Measurements from ENCODE around the gene SLC1A4.
A peak's percentile ranks its signal among the peaks of the same experiment; 100 is the strongest.
"Not testable (repeated sequence)": the region's sequence is repeated elsewhere in the genome, so short reads cannot be mapped to it uniquely, and the experiment has no call there.

Gene SLC1A4

DNA sequence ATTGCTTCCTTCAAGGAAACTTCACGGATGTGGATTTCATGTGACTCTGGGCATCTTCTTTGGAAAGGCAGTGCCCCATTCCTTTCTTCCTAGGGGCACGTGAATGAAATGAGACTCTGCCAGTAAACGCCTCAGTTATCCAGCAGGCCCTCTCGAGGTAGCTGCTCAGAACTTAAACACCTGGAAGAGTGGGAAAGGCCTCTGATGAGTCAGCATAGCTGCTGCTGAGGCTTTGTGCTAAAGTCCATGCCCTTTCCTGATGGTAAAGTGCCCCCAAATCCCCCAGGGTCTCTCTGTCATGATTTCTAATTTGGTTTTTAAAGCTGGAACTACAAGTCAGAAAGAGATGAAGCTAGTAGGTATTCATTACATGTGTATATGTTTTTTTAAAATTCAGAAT is 3.8 kb downstream of the SLC1A4 start:
- DNase-seq, result no peak

GRCh38 chr2:64995041-64995440 is 5.8 kb downstream of the SLC1A4 start:
- no peak for DNase-seq

GRCh38 chr2:64996871-64997307 is 7.7 kb downstream of the SLC1A4 start:
- peak in 1 of 14 donors; percentile 39 for DNase-seq

DNA sequence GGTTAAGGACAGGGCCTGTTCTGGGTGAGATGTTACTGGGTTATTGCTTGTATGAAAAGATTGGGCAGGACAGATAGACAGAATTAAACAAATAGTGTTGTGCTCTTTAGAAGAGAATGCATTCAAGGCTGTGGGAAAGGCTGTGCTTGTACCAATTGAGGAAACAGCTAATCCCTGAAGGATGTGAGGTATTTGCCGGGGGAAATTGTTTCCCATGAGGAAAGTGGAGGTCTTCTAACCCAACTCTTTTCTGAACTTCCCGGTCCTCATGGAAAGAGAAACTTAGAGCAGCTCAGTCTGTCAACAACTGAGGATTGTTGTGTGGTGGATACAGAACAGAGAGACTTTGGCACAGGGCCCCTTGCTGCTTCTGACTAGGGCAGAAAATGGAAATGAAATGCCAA is 9.5 kb downstream of the SLC1A4 start:
- peak in 1 of 14 donors; percentile 33 for DNase-seq

DNA sequence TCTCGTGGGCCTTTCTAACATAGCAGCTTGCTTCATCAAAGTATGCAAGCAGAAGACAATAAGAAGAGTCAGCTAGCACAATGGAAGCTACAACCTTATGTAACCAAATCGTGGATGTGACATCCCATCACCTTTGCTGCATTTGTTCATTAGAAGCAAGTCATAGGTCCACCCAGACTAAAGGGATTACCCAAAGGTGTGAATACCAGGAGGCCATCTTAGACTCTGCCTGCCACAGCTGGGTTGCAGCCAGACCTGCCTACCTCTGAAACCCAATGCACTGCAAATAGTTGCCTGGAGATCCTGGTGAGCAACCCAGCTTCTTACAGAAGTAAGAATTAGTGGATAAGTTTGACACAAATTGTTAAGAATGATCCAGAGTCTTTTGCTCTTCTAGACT is 10.6 kb downstream of the SLC1A4 start:
- no peak for DNase-seq

GRCh38 chr2:65000644-65001043 is 11.4 kb downstream of the SLC1A4 start:
- DNase-seq, result no peak

- DNase-seq, result no peak
Observed at GRCh38 chr2:65003037-65003436, 13.8 kb downstream of the SLC1A4 start.

DNA sequence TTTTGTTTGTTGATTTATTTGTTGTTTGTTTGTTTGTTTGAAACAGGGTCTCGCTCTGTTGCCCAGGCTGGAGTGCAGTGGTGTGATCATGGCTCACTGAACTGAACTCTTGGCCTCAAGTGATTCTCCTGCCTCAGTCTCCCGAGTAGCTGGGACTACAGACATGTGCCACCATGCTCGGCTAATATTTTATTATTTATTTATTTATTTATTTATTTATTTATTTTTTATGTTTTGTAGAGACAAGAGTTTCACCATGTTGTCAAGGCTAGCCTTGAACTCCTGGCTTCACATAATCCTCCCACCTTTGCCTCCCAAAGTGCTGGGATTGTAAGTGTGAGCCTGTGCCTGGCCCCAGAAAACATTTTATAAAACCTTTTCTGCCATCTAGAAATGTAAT is 15.0 kb downstream of the SLC1A4 start:
- DNase-seq, result not testable (repeated sequence)

DNA sequence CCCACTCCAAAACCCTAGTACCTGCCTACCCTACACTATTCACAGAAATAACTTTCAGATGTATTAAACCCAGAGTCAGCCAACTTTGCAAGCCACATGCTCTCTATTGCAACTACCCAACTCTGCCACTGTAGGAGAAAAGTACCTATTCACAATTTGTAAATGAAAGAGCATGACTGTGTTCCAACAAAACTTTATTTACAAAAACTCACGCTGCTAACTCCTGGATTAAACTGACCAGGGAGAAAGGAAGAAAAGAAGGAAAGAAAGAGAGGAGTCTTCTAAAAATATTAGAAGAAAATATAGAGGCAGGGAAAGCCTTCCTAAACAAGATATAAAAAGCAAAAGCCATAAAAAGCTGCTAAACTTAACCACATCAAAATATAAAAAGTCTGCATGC is 24.6 kb downstream of the SLC1A4 start:
- DNase-seq, result no peak

DNA sequence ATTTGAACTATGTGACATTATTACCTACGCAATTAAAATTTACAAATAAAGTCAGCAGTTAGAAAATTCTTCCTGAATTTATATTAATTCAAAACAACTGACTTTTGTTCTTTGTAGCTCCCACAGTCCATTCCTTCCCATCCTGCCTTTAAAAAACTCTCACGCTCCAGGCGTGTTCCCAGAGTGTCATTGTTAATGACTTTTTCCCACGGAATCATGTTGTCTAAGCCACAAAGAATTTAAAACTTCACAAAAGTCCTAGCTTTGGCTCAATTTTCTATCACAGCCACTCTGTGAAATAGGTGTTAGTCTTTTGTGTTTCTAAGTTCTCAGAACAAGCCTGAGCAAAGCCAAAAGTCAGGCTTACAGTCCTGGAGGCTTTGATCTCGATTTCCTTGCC is 26.5 kb downstream of the SLC1A4 start:
- no peak for DNase-seq

GRCh38 chr2:65016789-65017188 is 27.6 kb downstream of the SLC1A4 start:
- DNase-seq, result no peak

DNA sequence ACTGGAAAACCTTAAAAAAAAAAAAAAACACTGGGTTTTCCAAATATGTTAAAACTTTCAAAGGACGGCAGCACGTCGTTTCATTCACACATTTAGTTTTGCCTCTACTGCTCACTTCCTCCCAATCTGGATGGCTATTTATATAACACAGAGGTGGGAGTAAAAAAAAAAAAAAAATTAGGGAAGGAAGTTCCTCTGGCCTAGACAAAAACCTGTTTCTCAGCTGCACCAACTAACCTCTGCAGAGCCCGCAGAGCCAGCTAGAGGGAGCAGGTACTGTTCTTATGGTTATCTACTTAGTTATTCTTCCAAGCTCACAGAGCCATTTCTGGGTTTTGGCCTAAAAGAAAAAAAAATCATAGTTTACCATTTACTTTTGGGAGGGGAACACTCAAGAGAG is 28.1 kb downstream of the SLC1A4 start:
- DNase-seq, result no peak

DNA sequence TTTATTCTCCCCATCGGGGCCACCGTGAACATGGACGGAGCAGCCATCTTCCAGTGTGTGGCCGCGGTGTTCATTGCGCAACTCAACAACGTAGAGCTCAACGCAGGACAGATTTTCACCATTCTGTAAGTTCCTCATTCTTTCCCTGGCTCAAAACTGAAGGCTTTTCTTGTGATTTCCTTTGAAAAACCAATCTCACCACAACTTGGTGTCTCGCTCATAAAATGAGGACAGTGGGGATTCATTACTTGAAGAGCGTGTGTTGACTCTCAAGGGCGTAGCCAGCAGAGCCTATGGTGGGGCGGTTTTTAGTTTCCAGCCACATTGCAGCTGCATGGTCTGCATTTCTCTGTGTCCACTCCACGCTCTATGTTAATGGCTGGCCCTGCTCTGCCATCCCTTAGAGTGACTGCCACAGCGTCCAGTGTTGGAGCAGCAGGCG is 29.0 kb downstream of the SLC1A4 start:
- peak in 2 of 14 donors; percentile 9 to 14 for DNase-seq

GRCh38 chr2:65019010-65019409 is 29.8 kb downstream of the SLC1A4 start:
- no peak for DNase-seq

DNA sequence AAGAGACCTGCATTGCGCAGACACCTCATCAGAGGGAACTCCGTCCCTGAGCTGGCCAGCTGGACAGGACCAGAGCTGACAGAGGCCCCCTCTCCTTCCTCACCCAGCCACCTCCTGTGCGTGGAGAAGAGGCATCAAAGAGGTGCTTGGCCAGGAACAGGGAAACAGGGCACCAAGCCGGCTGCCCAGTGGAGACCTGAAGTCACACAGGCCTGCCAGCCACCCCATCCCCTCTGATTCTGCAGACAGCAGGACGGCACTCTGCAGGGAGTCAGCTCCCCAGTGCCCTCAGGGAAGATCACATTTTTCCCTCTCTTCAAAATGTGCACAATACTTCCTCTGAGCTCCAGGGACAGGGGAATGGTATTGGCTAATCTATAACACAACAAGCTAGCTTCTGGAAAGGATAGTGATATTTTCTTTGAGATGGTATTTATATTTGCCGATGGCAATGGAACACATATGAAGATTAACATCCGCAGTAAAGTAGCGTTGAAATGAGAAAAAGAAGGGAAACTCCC is 30.5 kb downstream of the SLC1A4 start:
- DNase-seq, result no peak

- not testable (repeated sequence) for DNase-seq
Observed at GRCh38 chr2:65020251-65020650, 31.1 kb downstream of the SLC1A4 start.

DNA sequence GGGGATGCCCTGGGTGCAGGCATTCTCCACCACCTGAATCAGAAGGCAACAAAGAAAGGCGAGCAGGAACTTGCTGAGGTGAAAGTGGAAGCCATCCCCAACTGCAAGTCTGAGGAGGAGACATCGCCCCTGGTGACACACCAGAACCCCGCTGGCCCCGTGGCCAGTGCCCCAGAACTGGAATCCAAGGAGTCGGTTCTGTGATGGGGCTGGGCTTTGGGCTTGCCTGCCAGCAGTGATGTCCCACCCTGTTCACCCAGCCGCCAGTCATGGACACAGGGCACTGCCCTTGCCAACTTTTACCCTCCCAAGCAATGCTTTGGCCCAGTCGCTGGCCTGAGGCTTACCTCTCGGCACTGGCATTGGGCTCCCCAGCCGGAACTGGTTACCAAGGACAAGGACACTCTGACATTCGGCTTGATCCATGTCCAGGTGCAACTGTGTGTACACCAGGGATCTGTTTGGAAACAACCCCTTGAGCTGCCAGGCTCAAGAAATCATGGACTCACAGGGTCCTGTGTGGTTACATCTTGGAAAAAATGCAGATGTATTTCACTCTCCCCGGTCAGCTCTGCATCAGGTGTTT is 31.8 kb downstream of the SLC1A4 start:
- no peak for DNase-seq

- DNase-seq, result no peak
Observed at GRCh38 chr2:65021709-65022108, 32.5 kb downstream of the SLC1A4 start.

- DNase-seq, result no peak
Observed at GRCh38 chr2:65022189-65022588, 33.0 kb downstream of the SLC1A4 start.

GRCh38 chr2:65023742-65024141 is 34.5 kb downstream of the SLC1A4 start:
- DNase-seq, result no peak

GRCh38 chr2:65024149-65024829 is 35.1 kb downstream of the SLC1A4 start:
- DNase-seq, result no peak

DNA sequence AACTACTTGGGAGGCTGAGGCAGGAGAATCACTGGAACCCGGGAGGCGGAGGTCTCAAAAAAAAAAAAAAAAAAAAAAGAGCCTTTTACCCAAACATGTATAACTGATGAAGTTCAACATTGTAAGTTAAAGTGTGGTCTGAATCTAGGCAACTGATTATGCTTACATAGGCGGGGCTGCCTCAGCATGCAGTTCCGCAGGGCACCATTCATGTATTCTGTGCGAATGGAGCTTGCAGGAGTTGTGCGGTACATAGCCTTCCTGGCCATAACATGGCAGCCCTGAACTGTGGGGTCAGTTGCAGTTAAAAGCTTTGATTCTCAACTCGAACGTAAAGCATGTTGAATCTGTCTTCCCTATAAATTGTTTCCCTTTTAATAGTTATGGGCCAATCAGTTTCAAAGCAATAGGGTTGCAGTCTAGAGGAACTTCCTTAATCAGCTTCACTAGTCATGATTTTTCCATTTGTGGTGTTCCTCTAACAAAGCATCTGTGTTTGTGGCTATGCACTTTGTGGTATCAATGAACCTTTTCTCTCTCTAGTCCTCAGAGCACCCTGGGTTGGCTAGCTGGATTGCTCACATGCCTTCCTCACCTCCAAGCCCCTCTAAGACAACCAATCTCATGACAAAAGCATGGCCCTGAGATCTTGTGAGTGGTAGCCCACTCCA is 36.4 kb downstream of the SLC1A4 start:
- DNase-seq, result no peak

- no peak for DNase-seq
Observed at GRCh38 chr2:65026154-65026553, 37.0 kb downstream of the SLC1A4 start.
